ENCODE measurements around the gene RNPS1. TPM values are rescaled to one million over a fixed set of nuclear protein-coding genes. Genes with fewer than 3 reads are reported as not detected.
A peak's percentile ranks its signal among the peaks of the same experiment; 100 is the strongest.

RNPS1 gene
- total and polyA plus RNA-seq, 9 of the 15 experiments (the other 6 are each of a cell fraction or from before 2014, with no cell fraction given): 44.9 to 338 (median 202) TPM

DNA sequence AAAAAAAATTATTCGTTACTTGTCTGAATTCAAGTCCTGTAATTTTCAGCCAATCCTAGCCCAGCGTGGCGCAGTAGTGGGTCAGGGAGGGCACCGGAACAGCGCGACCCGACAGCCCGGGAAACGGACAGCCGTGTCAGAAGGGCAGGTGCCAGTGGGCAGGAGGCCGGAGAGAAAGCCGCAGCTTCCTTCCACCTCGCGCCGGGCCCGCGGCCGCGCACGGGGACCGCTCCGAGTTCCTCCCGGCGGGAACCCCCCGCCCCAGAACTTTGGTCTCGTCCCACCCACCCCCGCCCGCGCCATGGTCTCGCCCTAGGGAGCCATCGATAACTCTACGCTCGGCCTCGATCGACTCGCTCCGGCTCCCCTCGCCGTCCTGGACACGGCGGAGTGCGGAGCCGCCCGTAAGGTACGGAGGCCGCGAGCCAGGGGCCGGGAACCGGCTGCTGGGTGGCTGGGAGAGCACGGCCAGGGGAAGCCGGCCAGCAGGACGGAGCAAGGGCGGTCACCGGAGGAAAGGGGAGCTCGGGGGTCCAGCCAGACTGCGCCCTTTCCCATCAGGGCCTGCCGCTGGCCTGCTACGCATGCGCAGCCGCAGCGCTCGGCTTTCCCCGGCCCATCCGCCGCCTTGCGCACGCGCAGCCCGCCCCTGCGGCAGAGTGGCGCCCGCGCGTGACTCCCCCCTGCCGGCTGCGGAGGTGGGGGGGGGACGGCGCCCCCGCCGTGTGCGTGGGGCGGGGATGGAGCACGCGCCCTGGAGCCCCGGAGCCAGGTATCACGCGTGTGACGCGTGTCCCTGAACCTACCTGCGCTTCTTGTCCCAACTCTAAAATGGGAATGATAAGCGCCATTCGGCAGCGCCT, 62.6 kb downstream of the RNPS1 start, which contains the start of gene MLST8:
TSS of gene MLST8 (plus strand) at position 351 of the 863 bp plus-strand sequence. CDS start 632 bp downstream, outside the sequence.
- Histone ChIP-seq H3K36me3 (ENCODE audit: control insufficient read depth, insufficient read depth, low read length) (peaks cover 38% of the 10 kb centered on the region; the same call in 1 of the 3 replicates), H3K4me1 (replicated peaks in 1 of 2; ENCODE audit: control insufficient read depth in 2 of 2, insufficient read depth in 2 of 2, low read length in 2 of 2) (peaks cover 13 to 61% of the 10 kb centered on the region in 2 experiments; a peak in 4 of 5 replicates), H3K27me3 (ENCODE audit: control insufficient read depth in 2 of 2, insufficient read depth in 2 of 2, low read length in 2 of 2) (no peaks in the 10 kb centered on the region), H3K9me1 (ENCODE audit: control insufficient read depth, insufficient read depth, low read length) (no peaks in the 10 kb centered on the region), H4K20me1 (replicated peaks; ENCODE audit: control insufficient read depth, insufficient read depth, low read length) (peaks cover 1% of the 10 kb centered on the region; the same call in 1 of the 2 replicates), H3K4me3 (peak within 1 kb of the TSS; percentile 84), H3K79me2 (ENCODE audit: control insufficient read depth, insufficient read depth, low read length) (peaks cover 37% of the 10 kb centered on the region), H3K9ac (ENCODE audit: insufficient read depth in 1 of 2, low read depth in 2 of 2, low read length in 2 of 2) (peak within 1 kb of the TSS; percentile 92 to 96), H3K9me3 (replicated peaks; ENCODE audit: control insufficient read depth, insufficient read depth, low read depth, low read length) (no peaks in the 10 kb centered on the region), H3K27ac (ENCODE audit: extremely low read depth, low read depth, low read length) (peak within 1 kb of the TSS; percentile 93), H3K4me2 (ENCODE audit: insufficient read depth, low read length) (peak within 1 kb of the TSS; percentile 92), H2AFZ (ENCODE audit: low read depth, low read length) (peak within 1 kb of the TSS; percentile 100)
- peak; percentile 70 for FAIRE-seq
- ChIA-PET CTCF (ENCODE audit: low intra/inter-chr PET ratio) (no interaction called here), POLR2A (interaction anchor here (0.5 to 1.4 kb wide), 7 partner anchors 9 to 50 kb away, joined by 3 to 15 read pairs (median 5); partner anchors contain the start of genes ECI1, PGP and TRAF7)
- ATAC-seq: peak; percentile 79
- in situ Hi-C loops (cut with MboI) (no loop called here), intact Hi-C loops (cut with micrococcal nuclease) (no loop called here)
- BruUV-seq (replicated peaks): no TSS peak
- DNase-seq (ENCODE audit: extremely low read depth in 1 of 4, low spot score in 3 of 4): peak; percentile 92 to 98 (median 96)
- WGBS (ENCODE audit: insufficient coverage, low coverage, missing lambda C conversion rate): 0% methylated on average over 56 of the region's 93 CpGs
- no peak for TF ChIP-seq ZNF707 (CRISPR knock-in tag; conservative IDR thresholded peaks at IDR 0.05)
- peak in 1 of 3 experiments; percentile 36; a peak in 1 of 6 replicates for TF ChIP-seq ZBTB11 (CRISPR knock-in tag; IDR thresholded peaks at IDR 0.05)
- TF ChIP-seq, protein P1, sequence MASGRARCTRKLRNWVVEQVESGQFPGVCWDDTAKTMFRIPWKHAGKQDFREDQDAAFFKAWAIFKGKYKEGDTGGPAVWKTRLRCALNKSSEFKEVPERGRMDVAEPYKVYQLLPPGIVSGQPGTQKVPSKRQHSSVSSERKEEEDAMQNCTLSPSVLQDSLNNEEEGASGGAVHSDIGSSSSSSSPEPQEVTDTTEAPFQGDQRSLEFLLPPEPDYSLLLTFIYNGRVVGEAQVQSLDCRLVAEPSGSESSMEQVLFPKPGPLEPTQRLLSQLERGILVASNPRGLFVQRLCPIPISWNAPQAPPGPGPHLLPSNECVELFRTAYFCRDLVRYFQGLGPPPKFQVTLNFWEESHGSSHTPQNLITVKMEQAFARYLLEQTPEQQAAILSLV (tag; IDR thresholded peaks at IDR 0.05): no peak
- TF ChIP-seq KLF6 (CRISPR knock-in tag; IDR thresholded peaks at IDR 0.05; ENCODE audit: borderline replicate concordance): peak; percentile 57; the same call in 1 of the 2 replicates
- TF ChIP-seq SRSF7 (optimal IDR thresholded peaks at IDR 0.05; ENCODE audit: low read depth, low read length): no peak
- no peak for TF ChIP-seq CREBBP (IDR thresholded peaks at IDR 0.05; ENCODE audit: low read depth, low read length)
- TF ChIP-seq HSF4 (CRISPR knock-in tag; IDR thresholded peaks at IDR 0.05; ENCODE audit: borderline replicate concordance): no peak
- no peak for TF ChIP-seq ZNF239 (CRISPR knock-in tag; IDR thresholded peaks at IDR 0.05)
- no peak for TF ChIP-seq ZNF263 (CRISPR knock-in tag; IDR thresholded peaks at IDR 0.05; ENCODE audit: borderline replicate concordance)
- no peak for TF ChIP-seq CBFA2T3 (IDR thresholded peaks at IDR 0.05)
- no peak for TF ChIP-seq ADNP (tag; IDR thresholded peaks at IDR 0.05)
- TF ChIP-seq ZNF57 (CRISPR knock-in tag; IDR thresholded peaks at IDR 0.05): 0 out of 2 replicates have a peak, but pooled peaks have one; percentile 41
- TF ChIP-seq ZNF830 (CRISPR knock-in tag; IDR thresholded peaks at IDR 0.05): no peak
- TF ChIP-seq, protein P2, sequence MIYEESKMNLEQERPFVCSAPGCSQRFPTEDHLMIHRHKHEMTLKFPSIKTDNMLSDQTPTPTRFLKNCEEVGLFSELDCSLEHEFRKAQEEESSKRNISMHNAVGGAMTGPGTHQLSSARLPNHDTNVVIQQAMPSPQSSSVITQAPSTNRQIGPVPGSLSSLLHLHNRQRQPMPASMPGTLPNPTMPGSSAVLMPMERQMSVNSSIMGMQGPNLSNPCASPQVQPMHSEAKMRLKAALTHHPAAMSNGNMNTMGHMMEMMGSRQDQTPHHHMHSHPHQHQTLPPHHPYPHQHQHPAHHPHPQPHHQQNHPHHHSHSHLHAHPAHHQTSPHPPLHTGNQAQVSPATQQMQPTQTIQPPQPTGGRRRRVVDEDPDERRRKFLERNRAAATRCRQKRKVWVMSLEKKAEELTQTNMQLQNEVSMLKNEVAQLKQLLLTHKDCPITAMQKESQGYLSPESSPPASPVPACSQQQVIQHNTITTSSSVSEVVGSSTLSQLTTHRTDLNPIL (CRISPR knock-in tag; IDR thresholded peaks at IDR 0.05): no peak
- TF ChIP-seq TGIF2 (CRISPR knock-in tag; IDR thresholded peaks at IDR 0.05): no peak
- TF ChIP-seq GATA2 (CRISPR knock-in tag; IDR thresholded peaks at IDR 0.05): no peak

Measured in K562 (cell line).